Activated T-cell treated with anti-CD3 and anti-CD28 coated beads, Interleukin-2, amount 50 U/mL, for 4 hours (primary cell): ENCODE data around the gene CDT1. TPM values are rescaled to one million over a fixed set of nuclear protein-coding genes. Genes with fewer than 3 reads are reported as not detected.
"Not testable (repeated sequence)": the region's sequence is repeated elsewhere in the genome, so short reads cannot be mapped to it uniquely, and the experiment has no call there.

Source experiments
- ATAC-seq, 2 donors: fragments of 200-7000 bp; cut with Tn5 transposase; one replicate each; pipeline ENCODE4 v1.10.0; 2021
- DNase-seq: peaks from one replicate; pipeline ENCODE4 v3.0.0-alpha.2; 2020
- H3K27me3 Mint-ChIP-seq: one replicate; pipeline ENCODE4 v1.8.0; 2021; ENCODE audit warnings: low read depth, mixed read lengths
- H3K36me3 Mint-ChIP-seq: one replicate; pipeline ENCODE4 v1.8.0; 2022; ENCODE audit warnings: mixed read lengths; ENCODE audit not compliant: insufficient read depth
- H3K4me1 Mint-ChIP-seq: one replicate; pipeline ENCODE4 v1.8.0; 2021; ENCODE audit warnings: low read depth, mixed read lengths
- H3K4me3 Mint-ChIP-seq: one replicate; pipeline ENCODE4 v1.8.0; 2021; ENCODE audit warnings: mild to moderate bottlenecking, moderate library complexity, mixed read lengths
- H3K9me3 Mint-ChIP-seq: one replicate; pipeline ENCODE4 v1.8.0; 2021; ENCODE audit warnings: mixed read lengths
- total RNA-seq, 3 donors: library from RNA; stranded (reverse); gene quantifications; one replicate each; pipeline ENCODE4 v1.2.1, GENCODE V29; 2021

CDT1 gene
- total RNA-seq, 3 donors from 2014 or later, result 81.0 to 96.4 (median 87.2) TPM

- H3K4me1 Mint-ChIP-seq, result no peaks in the 10 kb centered on the region
- no peak overlapping the region for H3K4me3 Mint-ChIP-seq
- H3K36me3 Mint-ChIP-seq, result peaks cover 3% of the 10 kb centered on the region
- H3K27me3 Mint-ChIP-seq, result no peaks in the 10 kb centered on the region
- ATAC-seq, result no peak
- no peaks in the 10 kb centered on the region for H3K9me3 Mint-ChIP-seq
- no peak for DNase-seq
Observed at GRCh38 chr16:88821168-88821850, 17.7 kb downstream of the CDT1 start.

- Mint-ChIP-seq H3K27me3 (no peaks in the 10 kb centered on the region), H3K36me3 (peaks cover 3% of the 10 kb centered on the region), H3K4me3 (no peak overlapping the region), H3K4me1 (no peaks in the 10 kb centered on the region), H3K9me3 (no peaks in the 10 kb centered on the region)
- ATAC-seq (no peak), DNase-seq (no peak)
Observed at GRCh38 chr16:88822281-88823040, 18.9 kb downstream of the CDT1 start.

- not testable (repeated sequence) for H3K4me1 Mint-ChIP-seq, H3K4me3 Mint-ChIP-seq, ATAC-seq, H3K9me3 Mint-ChIP-seq, H3K36me3 Mint-ChIP-seq, DNase-seq, H3K27me3 Mint-ChIP-seq
Observed at GRCh38 chr16:88823646-88824045, 20.1 kb downstream of the CDT1 start.

GRCh38 chr16:88824256-88825077, 20.9 kb downstream of the CDT1 start:
- Mint-ChIP-seq H3K4me1 (no peaks in the 10 kb centered on the region), H3K4me3 (no peak overlapping the region), H3K27me3 (no peaks in the 10 kb centered on the region), H3K9me3 (no peaks in the 10 kb centered on the region), H3K36me3 (peaks cover 3% of the 10 kb centered on the region)
- DNase-seq, result no peak
- ATAC-seq, result no peak

GRCh38 chr16:88825146-88825545, 21.6 kb downstream of the CDT1 start:
- Mint-ChIP-seq H3K4me1 (no peaks in the 10 kb centered on the region), H3K4me3 (no peak overlapping the region), H3K36me3 (peaks cover 3% of the 10 kb centered on the region), H3K9me3 (no peaks in the 10 kb centered on the region), H3K27me3 (no peaks in the 10 kb centered on the region)
- no peak for DNase-seq
- no peak for ATAC-seq

- DNase-seq, result no peak
- H3K9me3 Mint-ChIP-seq, result no peaks in the 10 kb centered on the region
- no peaks in the 10 kb centered on the region for H3K4me1 Mint-ChIP-seq
- peaks cover 3% of the 10 kb centered on the region for H3K36me3 Mint-ChIP-seq
- no peak overlapping the region for H3K4me3 Mint-ChIP-seq
- no peak for ATAC-seq
- H3K27me3 Mint-ChIP-seq, result no peaks in the 10 kb centered on the region
Observed at GRCh38 chr16:88826070-88826840, 22.7 kb downstream of the CDT1 start.

- ATAC-seq (no peak), DNase-seq (no peak)
- no peak overlapping the region for H3K4me3 Mint-ChIP-seq
- no peaks in the 10 kb centered on the region for H3K9me3 Mint-ChIP-seq
- H3K27me3 Mint-ChIP-seq, result no peaks in the 10 kb centered on the region
- no peaks in the 10 kb centered on the region for H3K4me1 Mint-ChIP-seq
- H3K36me3 Mint-ChIP-seq, result peaks cover 1% of the 10 kb centered on the region
Observed at GRCh38 chr16:88827727-88828126, 24.1 kb downstream of the CDT1 start.

GRCh38 chr16:88828711-88829110, 25.1 kb downstream of the CDT1 start:
- ATAC-seq (no peak), DNase-seq (no peak)
- no peaks in the 10 kb centered on the region for H3K27me3 Mint-ChIP-seq
- no peaks in the 10 kb centered on the region for H3K36me3 Mint-ChIP-seq
- no peaks in the 10 kb centered on the region for H3K9me3 Mint-ChIP-seq
- no peaks in the 10 kb centered on the region for H3K4me1 Mint-ChIP-seq
- no peak overlapping the region for H3K4me3 Mint-ChIP-seq

- Mint-ChIP-seq H3K9me3 (no peaks in the 10 kb centered on the region), H3K27me3 (no peaks in the 10 kb centered on the region), H3K4me1 (no peaks in the 10 kb centered on the region), H3K36me3 (peaks cover 1% of the 10 kb centered on the region), H3K4me3 (no peak overlapping the region)
- ATAC-seq (no peak), DNase-seq (no peak)
Observed at GRCh38 chr16:88830258-88830657, 26.7 kb downstream of the CDT1 start.

GRCh38 chr16:88830783-88831182, 27.2 kb downstream of the CDT1 start:
- Mint-ChIP-seq H3K36me3 (peaks cover 3% of the 10 kb centered on the region), H3K27me3 (no peaks in the 10 kb centered on the region), H3K9me3 (no peaks in the 10 kb centered on the region), H3K4me1 (no peaks in the 10 kb centered on the region), H3K4me3 (no peak overlapping the region)
- DNase-seq (no peak), ATAC-seq (no peak)

GRCh38 chr16:88831838-88832237, 28.2 kb downstream of the CDT1 start:
- no peaks in the 10 kb centered on the region for H3K9me3 Mint-ChIP-seq
- ATAC-seq, result no peak
- no peaks in the 10 kb centered on the region for H3K4me1 Mint-ChIP-seq

GRCh38 chr16:88833086-88833485, 29.5 kb downstream of the CDT1 start:
- H3K4me3 Mint-ChIP-seq, result no peak overlapping the region

More at GRCh38 chr16:88831838-88832237, 28.2 kb downstream of the CDT1 start:
- peaks cover 3% of the 10 kb centered on the region for H3K36me3 Mint-ChIP-seq
- DNase-seq, result no peak
- no peaks in the 10 kb centered on the region for H3K27me3 Mint-ChIP-seq
- no peak overlapping the region for H3K4me3 Mint-ChIP-seq

GRCh38 chr16:88834670-88835069, 31.1 kb downstream of the CDT1 start:
- ATAC-seq (no peak), DNase-seq (no peak)
- H3K9me3 Mint-ChIP-seq, result no peaks in the 10 kb centered on the region
- no peaks in the 10 kb centered on the region for H3K27me3 Mint-ChIP-seq
- H3K36me3 Mint-ChIP-seq, result peaks cover 3% of the 10 kb centered on the region
- no peak overlapping the region for H3K4me3 Mint-ChIP-seq
- no peaks in the 10 kb centered on the region for H3K4me1 Mint-ChIP-seq

More at GRCh38 chr16:88833086-88833485, 29.5 kb downstream of the CDT1 start:
- ATAC-seq (no peak), DNase-seq (no peak)
- no peaks in the 10 kb centered on the region for H3K27me3 Mint-ChIP-seq
- H3K4me1 Mint-ChIP-seq, result no peaks in the 10 kb centered on the region
- peaks cover 3% of the 10 kb centered on the region for H3K36me3 Mint-ChIP-seq
- H3K9me3 Mint-ChIP-seq, result no peaks in the 10 kb centered on the region

GRCh38 chr16:88835383-88835782, 31.8 kb downstream of the CDT1 start:
- Mint-ChIP-seq H3K36me3 (peaks cover 3% of the 10 kb centered on the region), H3K4me1 (no peaks in the 10 kb centered on the region), H3K9me3 (no peaks in the 10 kb centered on the region), H3K27me3 (no peaks in the 10 kb centered on the region), H3K4me3 (no peak overlapping the region)
- ATAC-seq (no peak), DNase-seq (no peak)
